ENCODE results near the gene GALNT2.

DNA sequence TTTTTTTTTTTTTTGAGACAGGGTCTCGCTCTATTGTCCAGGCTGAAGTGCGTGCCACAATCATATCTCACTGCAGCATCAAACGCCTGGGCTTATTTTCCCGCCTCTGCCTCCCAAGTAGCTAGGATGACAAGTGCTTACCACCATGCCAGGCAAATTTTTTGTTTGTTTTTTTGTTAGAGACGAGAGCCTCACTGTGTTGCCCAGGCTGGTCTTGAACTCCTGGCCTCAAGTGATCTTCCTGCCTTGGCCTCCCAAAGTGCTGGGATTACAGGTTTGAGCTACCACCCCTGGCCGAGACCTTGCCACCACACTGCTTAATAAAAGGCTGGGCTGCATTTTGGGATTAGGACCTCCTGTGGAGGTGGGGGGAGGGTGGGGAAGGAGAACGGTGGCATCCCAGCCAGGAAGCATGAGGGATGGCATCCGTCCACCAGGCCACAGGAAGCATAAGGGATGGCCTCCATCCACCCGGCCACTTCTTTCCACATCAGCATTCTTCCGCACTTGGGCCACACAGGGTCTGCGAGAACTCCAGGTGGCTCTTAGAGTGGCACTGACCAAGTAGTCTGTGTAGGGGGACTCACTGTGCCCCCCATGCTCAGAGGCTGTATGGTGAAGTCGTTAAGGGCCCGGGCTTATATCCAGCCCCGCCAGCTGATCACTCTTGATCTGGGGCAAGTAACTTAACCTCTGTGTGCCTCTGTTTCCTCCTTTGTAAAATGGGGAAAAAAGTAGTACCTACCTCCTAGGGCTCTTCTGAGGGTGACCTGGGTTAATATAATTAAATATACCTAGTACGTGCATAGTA, 75.0 kb downstream of the GALNT2 start:
- TF ChIP-seq CTCF (IDR thresholded peaks at IDR 0.05) (no peak), ZFX (IDR thresholded peaks at IDR 0.05; ENCODE audit: borderline replicate concordance) (no peak)
